Measurements from ENCODE around the gene CUL3.
A peak's percentile ranks its signal among the peaks of the same experiment; 100 is the strongest.

The CUL3 gene

DNA sequence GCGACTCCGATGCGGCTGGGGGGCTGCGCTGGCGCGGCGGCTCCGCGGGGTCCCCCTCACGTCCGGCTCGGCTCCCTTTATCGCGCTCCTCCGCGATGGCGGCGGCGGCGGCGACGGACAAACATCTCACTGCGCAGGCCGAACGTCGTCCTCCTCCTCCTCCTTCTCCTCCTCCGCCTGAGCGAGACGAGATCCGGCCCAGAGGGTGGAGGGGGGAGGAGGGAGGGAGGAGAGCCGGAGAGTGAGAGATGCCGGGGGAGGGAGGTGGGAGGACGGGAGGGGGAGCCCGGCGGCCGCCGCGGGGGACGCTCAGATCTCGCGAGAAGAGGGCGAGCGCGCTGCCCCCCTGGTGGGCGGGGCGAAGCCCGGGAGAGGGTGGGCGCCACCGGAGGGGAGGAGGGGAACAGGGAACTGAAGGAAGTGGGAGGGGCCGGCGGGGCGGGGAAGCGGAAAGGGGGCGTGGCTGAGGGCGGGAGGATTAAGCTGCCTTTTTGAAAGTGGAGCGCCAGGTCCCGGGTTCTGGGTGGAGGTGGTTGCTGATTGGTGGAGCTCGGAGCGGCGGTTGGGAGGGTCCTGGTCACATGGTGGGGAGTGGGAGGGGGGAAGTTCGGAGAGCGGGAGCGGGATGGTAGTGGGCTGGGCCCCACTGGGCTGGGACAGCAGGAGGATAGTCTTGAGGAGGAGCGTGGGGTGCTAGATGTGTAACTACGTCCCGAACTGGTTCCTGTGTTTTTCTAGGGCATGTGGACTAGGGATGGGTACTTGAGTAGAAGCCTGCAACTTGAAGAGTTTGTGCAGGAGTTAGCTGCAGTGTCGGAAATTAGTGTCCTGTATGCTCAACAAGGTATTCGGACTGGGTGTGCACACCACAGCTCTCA lies at the start of gene CUL3:
TSS of gene CUL3 (minus strand) at position 153 of the 878 bp plus-strand sequence. CDS start 354 bp downstream, outside the sequence.
- H3K27me3 ChIP-seq (ENCODE audit: control insufficient read depth, insufficient read depth, low read length), result no peaks in the 10 kb centered on the region
- H3K79me2 ChIP-seq, result peaks cover 37% of the 10 kb centered on the region
- peak within 1 kb of the TSS; percentile 83 for H2AFZ ChIP-seq
- peaks cover 4% of the 10 kb centered on the region for H3K4me1 ChIP-seq
- no peaks in the 10 kb centered on the region for H3K36me3 ChIP-seq (ENCODE audit: control insufficient read depth, insufficient read depth, low read length)
- no peaks in the 10 kb centered on the region for H3K9me3 ChIP-seq (ENCODE audit: control insufficient read depth, low read length)
- H3K9ac ChIP-seq, result no peak within 1 kb of the TSS
- H3K4me2 ChIP-seq (ENCODE audit: low read length), result peak within 1 kb of the TSS; percentile 71
- peak within 1 kb of the TSS; percentile 68 for H3K27ac ChIP-seq
- H3K4me3 ChIP-seq (ENCODE audit: low read depth, low read length), result peak within 1 kb of the TSS; percentile 74
- TF ChIP-seq, protein P1, sequence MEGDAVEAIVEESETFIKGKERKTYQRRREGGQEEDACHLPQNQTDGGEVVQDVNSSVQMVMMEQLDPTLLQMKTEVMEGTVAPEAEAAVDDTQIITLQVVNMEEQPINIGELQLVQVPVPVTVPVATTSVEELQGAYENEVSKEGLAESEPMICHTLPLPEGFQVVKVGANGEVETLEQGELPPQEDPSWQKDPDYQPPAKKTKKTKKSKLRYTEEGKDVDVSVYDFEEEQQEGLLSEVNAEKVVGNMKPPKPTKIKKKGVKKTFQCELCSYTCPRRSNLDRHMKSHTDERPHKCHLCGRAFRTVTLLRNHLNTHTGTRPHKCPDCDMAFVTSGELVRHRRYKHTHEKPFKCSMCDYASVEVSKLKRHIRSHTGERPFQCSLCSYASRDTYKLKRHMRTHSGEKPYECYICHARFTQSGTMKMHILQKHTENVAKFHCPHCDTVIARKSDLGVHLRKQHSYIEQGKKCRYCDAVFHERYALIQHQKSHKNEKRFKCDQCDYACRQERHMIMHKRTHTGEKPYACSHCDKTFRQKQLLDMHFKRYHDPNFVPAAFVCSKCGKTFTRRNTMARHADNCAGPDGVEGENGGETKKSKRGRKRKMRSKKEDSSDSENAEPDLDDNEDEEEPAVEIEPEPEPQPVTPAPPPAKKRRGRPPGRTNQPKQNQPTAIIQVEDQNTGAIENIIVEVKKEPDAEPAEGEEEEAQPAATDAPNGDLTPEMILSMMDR (IDR thresholded peaks at IDR 0.05), result no peak

- Histone ChIP-seq H3K9ac (no peak overlapping the region), H3K4me2 (ENCODE audit: low read length) (no peak overlapping the region), H3K4me1 (no peaks in the 10 kb centered on the region), H2AFZ (no peak overlapping the region), H3K27me3 (ENCODE audit: control insufficient read depth, insufficient read depth, low read length) (no peaks in the 10 kb centered on the region), H3K9me3 (ENCODE audit: control insufficient read depth, low read length) (no peaks in the 10 kb centered on the region), H3K36me3 (ENCODE audit: control insufficient read depth, insufficient read depth, low read length) (no peaks in the 10 kb centered on the region), H3K4me3 (ENCODE audit: low read depth, low read length) (no peak overlapping the region), H3K79me2 (no peaks in the 10 kb centered on the region), H3K27ac (no peak overlapping the region)
- TF ChIP-seq, protein P1 (IDR thresholded peaks at IDR 0.05), result no peak
Observed at GRCh38 chr2:224630659-224631550, 45.7 kb upstream of the CUL3 start.

GRCh38 chr2:224628416-224628815 lies 43.3 kb upstream of the CUL3 start:
- Histone ChIP-seq H3K36me3 (ENCODE audit: control insufficient read depth, insufficient read depth, low read length) (no peaks in the 10 kb centered on the region), H3K9me3 (ENCODE audit: control insufficient read depth, low read length) (no peaks in the 10 kb centered on the region), H3K27ac (no peak overlapping the region), H3K27me3 (ENCODE audit: control insufficient read depth, insufficient read depth, low read length) (no peaks in the 10 kb centered on the region), H3K4me1 (no peaks in the 10 kb centered on the region), H2AFZ (no peak overlapping the region), H3K4me3 (ENCODE audit: low read depth, low read length) (no peak overlapping the region), H3K4me2 (ENCODE audit: low read length) (no peak overlapping the region), H3K79me2 (no peaks in the 10 kb centered on the region), H3K9ac (no peak overlapping the region)
- TF ChIP-seq, protein P1 (IDR thresholded peaks at IDR 0.05), result no peak

GRCh38 chr2:224626735-224627134 lies 41.6 kb upstream of the CUL3 start:
- H3K79me2 ChIP-seq, result no peaks in the 10 kb centered on the region
- H3K9ac ChIP-seq, result no peak overlapping the region
- H3K4me2 ChIP-seq (ENCODE audit: low read length), result no peak overlapping the region
- no peaks in the 10 kb centered on the region for H3K9me3 ChIP-seq (ENCODE audit: control insufficient read depth, low read length)
- no peak overlapping the region for H2AFZ ChIP-seq
- no peak overlapping the region for H3K27ac ChIP-seq
- TF ChIP-seq, protein P1 (IDR thresholded peaks at IDR 0.05), result no peak
- H3K4me3 ChIP-seq (ENCODE audit: low read depth, low read length), result no peak overlapping the region
- no peaks in the 10 kb centered on the region for H3K27me3 ChIP-seq (ENCODE audit: control insufficient read depth, insufficient read depth, low read length)
- H3K36me3 ChIP-seq (ENCODE audit: control insufficient read depth, insufficient read depth, low read length), result no peaks in the 10 kb centered on the region
- H3K4me1 ChIP-seq, result no peaks in the 10 kb centered on the region

Measured in parathyroid adenoma (tissue), 2 donors.